Esophagus (tissue), 2 donors: Measurements from ENCODE around the gene ITPR2. TPM values are rescaled to one million over a fixed set of nuclear protein-coding genes. Genes with fewer than 3 reads are reported as not detected.
"Not testable (repeated sequence)": the region's sequence is repeated elsewhere in the genome, so short reads cannot be mapped to it uniquely, and the experiment has no call there.

ENCODE experiments used
- H3K27ac ChIP-seq, 2 donors: one replicate each; pipeline ENCODE4 v1.5.1; 2013; ENCODE audit warnings: low read depth in 2 of 2, mild to moderate bottlenecking in 2 of 2, inconsistent platforms in 1 of 2, low read length in 1 of 2, moderate library complexity in 1 of 2
- H3K27me3 ChIP-seq, 2 donors: one replicate each; pipeline ENCODE4 v1.6.1; 2013; ENCODE audit warnings: low read length in 2 of 2, control low read depth in 1 of 2, mild to moderate bottlenecking in 1 of 2; ENCODE audit not compliant: insufficient read depth in 2 of 2, control insufficient read depth in 1 of 2
- H3K36me3 ChIP-seq, 2 donors: one replicate each; pipeline ENCODE4 v1.6.1; 2013; ENCODE audit warnings: low read length in 1 of 2; ENCODE audit not compliant: control insufficient read depth in 2 of 2, insufficient read depth in 2 of 2
- H3K4me1 ChIP-seq, 2 donors: one replicate each; pipeline ENCODE4 v1.6.1; 2013; ENCODE audit warnings: low read length in 1 of 2; ENCODE audit not compliant: control insufficient read depth in 2 of 2, insufficient read depth in 2 of 2
- H3K4me3 ChIP-seq, 2 donors: one replicate each; pipeline ENCODE4 v1.5.1; 2013; ENCODE audit warnings: low read length in 2 of 2, mild to moderate bottlenecking in 2 of 2, low read depth in 1 of 2, moderate library complexity in 1 of 2
- H3K9me3 ChIP-seq, 2 donors: one replicate each; pipeline ENCODE4 v1.6.1; 2013; ENCODE audit warnings: mild to moderate bottlenecking in 2 of 2, low read depth in 1 of 2, low read length in 1 of 2, moderate library complexity in 1 of 2; ENCODE audit not compliant: control insufficient read depth in 2 of 2, insufficient read depth in 1 of 2
- WGBS, 2 donors: extraction: QIAGEN DNeasy Blood & Tissue Kit; methylation state at CpG; one replicate each; pipeline ENCODE4 v1.1.7; 2013; 5-methylcytosine and 5-hydroxymethylcytosine counted together
- polyA plus RNA-seq, 2 donors: library from polyadenylated mRNA; stranded (reverse); fragments of 200-250 nt; gene quantifications; one replicate each; pipeline ENCODE4 v1.2.3, GENCODE V29; 2013
- donor health status: healthy with polysubstance abuse.
- donor health status: Bipolar disorder and iron deficiency.

Gene ITPR2
- polyA plus RNA-seq, 2 donors = 4.8 to 5.7 TPM

DNA sequence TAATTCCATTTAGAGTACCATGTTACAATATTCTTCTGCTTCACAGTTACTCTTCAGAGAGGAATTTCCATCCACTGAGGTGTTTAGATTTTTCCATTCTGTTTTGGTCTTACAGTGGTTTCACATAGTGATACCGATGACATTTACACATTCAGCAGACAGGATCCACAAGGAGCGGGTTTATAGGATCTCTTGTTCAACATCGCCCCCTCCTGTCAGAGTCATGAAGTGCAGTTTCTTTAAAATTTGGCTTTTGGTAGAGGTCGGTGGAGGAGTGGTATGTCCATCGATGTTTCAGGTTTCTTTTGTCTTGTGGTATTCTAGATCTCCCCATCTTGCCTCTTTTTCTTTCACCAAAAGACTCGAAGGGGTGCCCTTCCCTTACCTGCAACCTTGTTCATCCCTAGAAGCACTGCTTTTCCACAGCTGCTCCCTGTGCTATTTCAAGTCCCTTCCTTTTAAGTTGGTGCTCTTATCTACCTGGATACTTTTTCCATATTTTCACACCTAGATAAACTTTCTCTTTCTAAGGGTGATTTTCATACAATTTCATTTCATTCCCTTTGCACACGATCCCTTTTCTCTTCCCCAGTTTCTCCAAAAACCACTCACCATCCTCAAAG, 181.3 kb downstream of the ITPR2 start:
- Histone ChIP-seq H3K27ac (no peak overlapping the region), H3K9me3 (no peaks in the 10 kb centered on the region), H3K4me1 (no peaks in the 10 kb centered on the region), H3K36me3 (peaks cover 0 to 10% of the 10 kb centered on the region in 2 donors), H3K27me3 (no peaks in the 10 kb centered on the region), H3K4me3 (no peak overlapping the region)
- WGBS, 2 donors = 50 to 59% methylated on average over 7 of the region's 7 CpGs

DNA sequence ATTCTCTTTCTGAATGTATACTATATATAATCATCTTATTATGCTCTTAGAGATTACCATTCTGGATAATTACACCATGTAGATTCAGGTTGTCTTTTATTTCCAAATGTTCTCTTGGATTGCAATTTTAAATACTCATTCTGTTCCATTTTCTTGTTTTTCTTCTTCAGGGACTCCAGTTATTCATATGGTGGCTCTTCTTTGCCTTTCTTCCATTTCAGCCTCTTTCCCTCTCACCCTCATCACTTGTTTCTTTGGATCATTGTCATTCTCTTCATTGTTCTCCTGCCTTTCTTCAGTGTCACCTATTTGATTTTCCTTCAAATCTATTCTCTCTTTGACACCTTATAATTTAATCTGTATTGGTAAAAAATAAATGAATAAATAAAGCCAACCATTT, 182.0 kb downstream of the ITPR2 start:
- Histone ChIP-seq H3K4me1 (no peaks in the 10 kb centered on the region), H3K36me3 (peaks cover 0 to 6% of the 10 kb centered on the region in 2 donors), H3K27me3 (no peaks in the 10 kb centered on the region), H3K9me3 (no peaks in the 10 kb centered on the region), H3K27ac (no peak overlapping the region), H3K4me3 (no peak overlapping the region)

DNA sequence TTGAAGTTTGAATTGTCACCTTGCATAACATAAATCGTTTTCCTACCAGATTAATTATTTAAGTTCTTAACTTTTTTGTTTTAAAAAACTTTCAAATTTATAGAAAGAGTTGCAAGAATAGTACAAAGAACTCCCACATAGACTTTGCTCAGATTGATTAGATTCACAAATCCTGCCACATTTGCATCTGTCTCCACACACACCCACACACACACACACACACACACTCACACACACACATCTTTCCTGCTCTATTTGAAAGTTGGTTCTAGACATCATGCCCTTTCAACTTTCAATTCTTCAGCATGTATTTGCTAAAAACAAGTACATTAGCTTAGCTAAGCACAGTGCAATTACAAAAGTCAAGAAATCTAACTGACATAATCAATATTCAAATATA, 184.0 kb downstream of the ITPR2 start:
- H3K4me1 ChIP-seq = no peaks in the 10 kb centered on the region

DNA sequence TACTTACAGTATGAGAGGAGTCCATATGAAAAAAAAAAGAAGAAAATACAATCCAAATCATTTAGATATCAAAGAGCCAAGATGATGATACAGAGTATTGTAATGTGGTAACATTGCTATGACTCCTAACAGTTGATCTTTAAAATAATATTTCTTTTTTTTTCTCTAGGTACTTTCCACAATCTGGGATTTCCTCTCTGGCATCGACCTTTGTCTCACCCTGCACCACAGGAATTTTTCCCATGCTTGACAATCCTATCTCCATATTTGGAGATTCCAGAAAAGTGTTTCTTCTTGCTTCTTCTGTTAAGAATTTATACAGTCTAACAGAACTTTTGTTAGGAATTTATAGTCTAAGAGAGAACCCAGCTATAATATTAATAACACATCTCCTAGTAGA, 184.4 kb downstream of the ITPR2 start:
- Histone ChIP-seq H3K27me3 (no peaks in the 10 kb centered on the region), H3K27ac (no peak overlapping the region), H3K4me1 (no peaks in the 10 kb centered on the region), H3K9me3 (no peaks in the 10 kb centered on the region), H3K36me3 (no peaks in the 10 kb centered on the region), H3K4me3 (no peak overlapping the region)
- 4 to 6% methylated on average over 1 of the region's 1 CpG for WGBS, 2 donors

More for the DNA sequence above, 184.0 kb downstream of the ITPR2 start:
- Histone ChIP-seq H3K36me3 (no peaks in the 10 kb centered on the region), H3K27ac (no peak overlapping the region), H3K27me3 (no peaks in the 10 kb centered on the region), H3K9me3 (no peaks in the 10 kb centered on the region), H3K4me3 (no peak overlapping the region)
- 33 to 48% methylated on average over 1 of the region's 1 CpG for WGBS, 2 donors

- no peaks in the 10 kb centered on the region for H3K4me1 ChIP-seq
- 79 to 80% methylated on average over 3 of the region's 3 CpGs for WGBS, 2 donors
- H3K4me3 ChIP-seq = no peak overlapping the region
- no peak overlapping the region for H3K27ac ChIP-seq
- no peaks in the 10 kb centered on the region for H3K9me3 ChIP-seq
- H3K36me3 ChIP-seq = no peaks in the 10 kb centered on the region
- no peaks in the 10 kb centered on the region for H3K27me3 ChIP-seq
Measured at GRCh38 chr12:26648066-26648465, 184.9 kb downstream of the ITPR2 start.

DNA sequence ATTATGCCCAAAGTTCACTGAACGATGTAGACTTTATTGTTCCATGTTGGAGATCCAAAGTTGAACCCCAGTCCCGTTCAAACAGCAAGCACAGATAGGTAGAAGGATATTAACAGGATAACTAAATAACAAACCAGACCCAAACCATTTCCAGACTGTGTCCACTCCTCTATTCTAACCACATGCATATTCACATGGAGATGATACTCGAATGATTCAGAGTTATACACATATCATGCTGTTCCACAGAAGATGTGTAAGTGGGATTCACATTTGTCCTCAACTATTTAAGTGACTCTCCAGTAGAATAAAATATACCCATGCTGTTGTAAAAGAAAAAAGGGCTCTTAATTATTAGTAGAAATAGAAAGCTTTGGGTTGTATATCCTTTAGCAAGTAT, 185.9 kb downstream of the ITPR2 start:
- H3K27me3 ChIP-seq = no peaks in the 10 kb centered on the region
- H3K9me3 ChIP-seq = no peaks in the 10 kb centered on the region
- no peak overlapping the region for H3K27ac ChIP-seq
- H3K4me1 ChIP-seq = no peaks in the 10 kb centered on the region
- no peak overlapping the region for H3K4me3 ChIP-seq
- WGBS, 2 donors = 97% methylated on average over 3 of the region's 3 CpGs
- H3K36me3 ChIP-seq = no peaks in the 10 kb centered on the region

- no peaks in the 10 kb centered on the region for H3K9me3 ChIP-seq
- no peak overlapping the region for H3K4me3 ChIP-seq
- no peaks in the 10 kb centered on the region for H3K4me1 ChIP-seq
- 76 to 82% methylated on average over 2 of the region's 2 CpGs for WGBS, 2 donors
- H3K27ac ChIP-seq = no peak overlapping the region
- no peaks in the 10 kb centered on the region for H3K27me3 ChIP-seq
- no peaks in the 10 kb centered on the region for H3K36me3 ChIP-seq
Measured at GRCh38 chr12:26646571-26646970, 186.4 kb downstream of the ITPR2 start.

DNA sequence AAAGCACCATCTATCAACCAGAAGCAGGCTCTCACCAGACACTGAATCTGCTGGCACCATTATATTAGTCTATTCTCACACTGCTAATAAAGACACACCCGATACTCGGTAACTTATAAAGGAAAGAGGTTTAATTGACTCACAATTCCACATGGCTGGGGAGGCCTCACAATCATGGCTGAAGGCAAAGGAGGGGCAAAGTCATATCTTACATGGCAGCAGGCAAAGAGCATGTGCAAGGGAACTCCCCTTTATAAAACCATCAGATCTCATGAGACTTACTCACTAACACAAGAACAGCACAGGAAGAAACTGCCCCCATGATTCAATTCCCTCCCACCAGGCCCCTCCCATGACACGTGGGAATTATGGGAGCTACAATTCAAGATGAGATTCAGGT, 188.6 kb downstream of the ITPR2 start:
- not testable (repeated sequence) for H3K27me3 ChIP-seq, H3K36me3 ChIP-seq, H3K4me3 ChIP-seq, H3K27ac ChIP-seq, H3K4me1 ChIP-seq, H3K9me3 ChIP-seq
- WGBS, 2 donors = 76 to 82% methylated on average over 3 of the region's 3 CpGs

DNA sequence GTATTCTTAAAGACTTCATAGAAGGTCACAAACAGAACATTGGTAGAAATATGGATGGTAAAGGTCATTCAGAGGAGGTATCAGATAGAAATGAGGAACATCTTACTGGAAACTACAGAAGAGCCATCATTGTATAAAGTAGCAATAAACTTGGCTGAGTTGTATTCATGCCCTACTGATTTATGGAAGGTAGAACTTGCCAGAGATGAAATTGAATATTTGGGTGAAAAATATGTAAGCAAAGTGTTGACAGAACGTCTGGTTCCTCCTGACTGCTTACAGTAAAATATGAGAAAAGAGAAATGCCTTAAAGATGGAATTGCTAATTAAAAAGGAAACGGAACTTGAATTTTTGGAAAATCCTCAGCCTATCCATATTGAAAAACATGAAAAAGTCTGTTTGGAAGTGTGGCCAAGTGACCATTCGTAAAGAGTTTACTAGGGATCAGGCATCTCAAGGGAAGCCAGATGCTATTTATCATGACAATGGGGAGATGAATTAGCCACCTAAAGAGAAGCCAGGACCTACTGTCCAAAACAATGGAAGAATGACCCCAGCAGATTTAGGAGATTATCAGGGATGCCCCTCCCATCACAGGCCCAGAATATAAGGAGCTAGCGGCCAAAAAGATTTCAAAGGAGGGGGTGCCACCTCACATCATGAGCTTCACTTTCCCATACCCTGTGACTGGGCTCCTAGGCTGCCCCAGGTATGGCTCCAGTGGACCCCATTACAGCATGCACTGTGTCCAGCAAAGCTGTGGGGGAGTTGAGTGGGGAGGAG, 189.3 kb downstream of the ITPR2 start:
- no peaks in the 10 kb centered on the region for H3K9me3 ChIP-seq
- no peaks in the 10 kb centered on the region for H3K27me3 ChIP-seq
- H3K36me3 ChIP-seq = no peaks in the 10 kb centered on the region
- H3K4me3 ChIP-seq = no peak overlapping the region
- H3K27ac ChIP-seq = no peak overlapping the region
- H3K4me1 ChIP-seq = no peaks in the 10 kb centered on the region
- WGBS, 2 donors = 83 to 88% methylated on average over 4 of the region's 4 CpGs

DNA sequence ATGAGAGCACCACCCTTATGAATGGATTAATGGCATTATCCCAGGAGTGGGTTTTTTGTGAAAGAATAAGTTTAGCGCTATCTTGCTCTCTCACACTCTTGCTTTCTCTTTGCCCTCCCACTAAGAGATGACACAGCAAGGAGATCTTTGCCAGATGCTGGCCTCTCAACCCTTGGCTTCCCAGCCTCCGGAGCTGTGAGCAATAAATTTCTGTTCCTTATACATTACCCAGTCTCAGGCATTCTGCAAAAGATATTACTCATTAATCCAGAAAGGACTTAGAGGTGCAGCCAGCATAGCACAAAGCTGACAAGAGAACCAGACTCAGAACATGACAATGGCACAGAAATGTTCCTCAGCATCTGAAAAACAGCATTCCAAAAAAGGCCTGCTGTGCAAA, 190.6 kb downstream of the ITPR2 start:
- Histone ChIP-seq H3K27me3 (no peaks in the 10 kb centered on the region), H3K9me3 (no peaks in the 10 kb centered on the region), H3K4me1 (no peaks in the 10 kb centered on the region), H3K4me3 (no peak overlapping the region), H3K27ac (no peak overlapping the region), H3K36me3 (no peaks in the 10 kb centered on the region)
- 72 to 84% methylated on average over 2 of the region's 2 CpGs for WGBS, 2 donors
